SK-N-SH treated with all-trans-retinoic acid at 6 μM for 48 hours (cell line): ENCODE measurements around the gene VCL.

ENCODE experiments used
- CSRNP3 ChIP-seq: fragments of 250-450 bp; sonication (Bioruptor Pico); IDR thresholded peaks from 2 replicates; pipeline ENCODE4 v1.5.1; 2021; ENCODE audit warnings: mild to moderate bottlenecking, moderate library complexity
- GLIS3 ChIP-seq: fragments of 250-450 bp; sonication (Bioruptor Pico); IDR thresholded peaks from 2 replicates; pipeline ENCODE4 v1.5.0; 2020; ENCODE audit warnings: mild to moderate bottlenecking, moderate library complexity
- RARB ChIP-seq: fragments of 250-450 bp; sonication (Bioruptor Pico); IDR thresholded peaks from 2 replicates; pipeline ENCODE4 v1.8.0; 2021; ENCODE audit warnings: mild to moderate bottlenecking, moderate library complexity
- SNAI2 ChIP-seq: fragments of 250-450 bp; sonication (Bioruptor Pico); IDR thresholded peaks from 2 replicates; pipeline ENCODE4 v1.5.0; 2020; ENCODE audit warnings: mild to moderate bottlenecking, moderate library complexity
- TOX ChIP-seq: fragments of 250-450 bp; sonication (Bioruptor Pico); IDR thresholded peaks from 2 replicates; pipeline ENCODE4 v1.8.0; 2021; ENCODE audit warnings: mild to moderate bottlenecking, moderate library complexity, borderline replicate concordance
- ZC3H10 ChIP-seq: fragments of 250-450 bp; sonication (Bioruptor Pico); IDR thresholded peaks from 2 replicates; pipeline ENCODE4 v1.5.1; 2021; ENCODE audit warnings: mild to moderate bottlenecking, moderate library complexity
- ZFP3 ChIP-seq: fragments of 250-450 bp; sonication (Bioruptor Pico); IDR thresholded peaks from 2 replicates; pipeline ENCODE4 v1.5.0; 2020; ENCODE audit warnings: mild to moderate bottlenecking, moderate library complexity
- ZFP30 ChIP-seq: fragments of 450-650 bp; formaldehyde crosslinking; IDR thresholded peaks from 2 replicates; pipeline ENCODE4 v1.5.0; 2022; ENCODE audit warnings: mild to moderate bottlenecking, moderate library complexity
- TF ChIP-seq, protein P1 (sequence below): fragments of 250-450 bp; sonication (Bioruptor Pico); IDR thresholded peaks from 2 replicates; pipeline ENCODE4 v1.8.0; 2020; ENCODE audit warnings: mild to moderate bottlenecking, moderate library complexity, borderline replicate concordance
- TF ChIP-seq, protein P2 (sequence below): fragments of 250-450 bp; sonication (Bioruptor Pico); IDR thresholded peaks from 2 replicates; pipeline ENCODE4 v1.5.1; 2020; ENCODE audit warnings: low read depth, mild to moderate bottlenecking, moderate library complexity
- TF ChIP-seq, protein P3 (sequence below): fragments of 250-450 bp; sonication (Bioruptor Pico); IDR thresholded peaks from 2 replicates; pipeline ENCODE4 v1.8.0; 2021; ENCODE audit warnings: low read depth, mild to moderate bottlenecking, moderate library complexity, borderline replicate concordance

- TF ChIP-seq GLIS3 (no peak), SNAI2 (no peak), CSRNP3 (no peak), ZFP30 (CRISPR knock-in tag) (no peak), RARB (no peak), ZFP3 (CRISPR knock-in tag) (no peak), TOX (no peak), ZC3H10 (no peak)
- TF ChIP-seq, protein P1, sequence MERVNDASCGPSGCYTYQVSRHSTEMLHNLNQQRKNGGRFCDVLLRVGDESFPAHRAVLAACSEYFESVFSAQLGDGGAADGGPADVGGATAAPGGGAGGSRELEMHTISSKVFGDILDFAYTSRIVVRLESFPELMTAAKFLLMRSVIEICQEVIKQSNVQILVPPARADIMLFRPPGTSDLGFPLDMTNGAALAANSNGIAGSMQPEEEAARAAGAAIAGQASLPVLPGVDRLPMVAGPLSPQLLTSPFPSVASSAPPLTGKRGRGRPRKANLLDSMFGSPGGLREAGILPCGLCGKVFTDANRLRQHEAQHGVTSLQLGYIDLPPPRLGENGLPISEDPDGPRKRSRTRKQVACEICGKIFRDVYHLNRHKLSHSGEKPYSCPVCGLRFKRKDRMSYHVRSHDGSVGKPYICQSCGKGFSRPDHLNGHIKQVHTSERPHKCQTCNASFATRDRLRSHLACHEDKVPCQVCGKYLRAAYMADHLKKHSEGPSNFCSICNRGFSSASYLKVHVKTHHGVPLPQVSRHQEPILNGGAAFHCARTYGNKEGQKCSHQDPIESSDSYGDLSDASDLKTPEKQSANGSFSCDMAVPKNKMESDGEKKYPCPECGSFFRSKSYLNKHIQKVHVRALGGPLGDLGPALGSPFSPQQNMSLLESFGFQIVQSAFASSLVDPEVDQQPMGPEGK, result no peak
- TF ChIP-seq, protein P2, sequence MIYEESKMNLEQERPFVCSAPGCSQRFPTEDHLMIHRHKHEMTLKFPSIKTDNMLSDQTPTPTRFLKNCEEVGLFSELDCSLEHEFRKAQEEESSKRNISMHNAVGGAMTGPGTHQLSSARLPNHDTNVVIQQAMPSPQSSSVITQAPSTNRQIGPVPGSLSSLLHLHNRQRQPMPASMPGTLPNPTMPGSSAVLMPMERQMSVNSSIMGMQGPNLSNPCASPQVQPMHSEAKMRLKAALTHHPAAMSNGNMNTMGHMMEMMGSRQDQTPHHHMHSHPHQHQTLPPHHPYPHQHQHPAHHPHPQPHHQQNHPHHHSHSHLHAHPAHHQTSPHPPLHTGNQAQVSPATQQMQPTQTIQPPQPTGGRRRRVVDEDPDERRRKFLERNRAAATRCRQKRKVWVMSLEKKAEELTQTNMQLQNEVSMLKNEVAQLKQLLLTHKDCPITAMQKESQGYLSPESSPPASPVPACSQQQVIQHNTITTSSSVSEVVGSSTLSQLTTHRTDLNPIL (CRISPR knock-in tag), result no peak
- TF ChIP-seq, protein P3, sequence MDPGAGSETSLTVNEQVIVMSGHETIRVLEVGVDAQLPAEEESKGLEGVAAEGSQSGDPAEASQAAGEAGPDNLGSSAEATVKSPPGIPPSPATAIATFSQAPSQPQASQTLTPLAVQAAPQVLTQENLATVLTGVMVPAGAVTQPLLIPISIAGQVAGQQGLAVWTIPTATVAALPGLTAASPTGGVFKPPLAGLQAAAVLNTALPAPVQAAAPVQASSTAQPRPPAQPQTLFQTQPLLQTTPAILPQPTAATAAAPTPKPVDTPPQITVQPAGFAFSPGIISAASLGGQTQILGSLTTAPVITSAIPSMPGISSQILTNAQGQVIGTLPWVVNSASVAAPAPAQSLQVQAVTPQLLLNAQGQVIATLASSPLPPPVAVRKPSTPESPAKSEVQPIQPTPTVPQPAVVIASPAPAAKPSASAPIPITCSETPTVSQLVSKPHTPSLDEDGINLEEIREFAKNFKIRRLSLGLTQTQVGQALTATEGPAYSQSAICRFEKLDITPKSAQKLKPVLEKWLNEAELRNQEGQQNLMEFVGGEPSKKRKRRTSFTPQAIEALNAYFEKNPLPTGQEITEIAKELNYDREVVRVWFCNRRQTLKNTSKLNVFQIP (CRISPR knock-in tag), result no peak
Measured at GRCh38 chr10:74083304-74083703, 85.4 kb downstream of the VCL start.
